Left cardiac atrium (tissue), 4 donors: ENCODE measurements around the gene FEM1B. TPM values are rescaled to one million over a fixed set of nuclear protein-coding genes. Genes with fewer than 3 reads are reported as not detected.
"Not testable (repeated sequence)": the region's sequence is repeated elsewhere in the genome, so short reads cannot be mapped to it uniquely, and the experiment has no call there.

Source experiments
- ATAC-seq, 2 donors: fragments of 200-7000 bp; cut with Tn5 transposase; one replicate each; pipeline ENCODE4 v1.9.1; 2020; ENCODE audit warnings: mild to moderate bottlenecking in 2 of 2, moderate library complexity in 2 of 2
- DNase-seq: peaks from one replicate; pipeline ENCODE4 v3.0.0-alpha.2; 2020
- intact Hi-C, 2 donors: fragments of 100-400 bp; cut with DNase I; formaldehyde crosslinking; loops; one replicate each; pipeline versions ENCODE4 v1.14.1 to v1.15.1; 2022 to 2023
- long read RNA-seq: library from polyadenylated mRNA; unstranded; transcript quantifications from one replicate; pipeline ENCODE4 v2.0.0, GENCODE V29; 2021
- total RNA-seq, 2 donors: library from RNA; stranded (reverse); fragmentation: NEBNext Ultra II Directional; extraction: Animal tissue kit (Norgen Biotek cat#: 25700); gene quantifications; one replicate each; pipeline ENCODE4 v1.2.1, GENCODE V29; 2021
- donor health status: DM: no; HTN: yes; CAD: no.
- donor health status: DM: no; HTN: yes; CAD: no; lungs with severe emphysema.
- donor health status: DM: yes; HTN: yes; CAD: no.
- donor health status: Dilated cardiomyopathy.

Gene FEM1B
- 10 to 100 TPM; 41.1 to 69.7 TPM for total RNA-seq
- long read RNA-seq, full-length matches to known transcripts, result 7 of 11 reads
- long read RNA-seq, partial matches to known transcripts, result 0 of 11 reads
- long read RNA-seq, other reads (novel, unspliced or antisense), result 4 of 11 reads

DNA sequence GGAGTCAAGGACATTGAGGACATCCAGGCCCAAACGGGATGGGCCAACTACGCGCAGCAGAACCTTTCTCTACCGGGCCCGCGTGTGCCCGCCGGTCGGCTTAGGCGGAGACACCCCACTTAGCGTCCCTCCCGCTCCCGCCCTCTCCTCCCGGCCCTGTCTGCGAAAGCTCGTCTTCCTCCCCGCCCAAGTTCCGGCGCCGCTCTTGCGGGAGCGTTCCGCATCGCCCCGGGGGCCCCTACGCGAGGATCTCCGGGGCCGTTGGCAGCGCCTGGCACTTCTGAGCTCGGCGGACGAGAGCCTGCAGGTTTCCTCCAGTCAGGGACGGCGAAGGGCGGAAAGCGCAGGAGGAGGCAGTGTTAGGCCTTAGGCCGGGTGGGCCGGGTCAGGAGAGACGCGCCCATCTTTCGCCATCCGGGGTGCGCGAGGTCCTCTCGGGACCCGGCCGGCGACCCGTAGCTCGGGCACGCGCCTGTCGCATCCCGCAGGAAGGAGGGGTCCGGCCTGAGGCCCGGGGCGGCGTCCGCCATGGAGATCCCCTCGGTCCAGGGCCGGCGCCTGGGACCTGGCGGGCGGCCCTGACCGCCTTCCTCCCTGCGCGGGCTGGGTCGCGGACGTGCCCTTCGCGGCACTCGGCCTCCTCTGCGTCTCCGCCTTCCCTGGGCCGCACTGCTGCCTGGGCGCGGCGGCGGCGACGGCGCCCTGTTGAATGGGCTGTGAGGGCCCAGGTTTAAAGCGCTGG, at the start of gene FEM1B:
TSS of gene FEM1B (plus strand) at position 143 of the 742 bp plus-strand sequence. CDS start 673 bp downstream, outside the sequence.
- DNase-seq (peak; percentile 90), ATAC-seq (peak; percentile 90 to 91)
- intact Hi-C loops, result no loop called here

DNA sequence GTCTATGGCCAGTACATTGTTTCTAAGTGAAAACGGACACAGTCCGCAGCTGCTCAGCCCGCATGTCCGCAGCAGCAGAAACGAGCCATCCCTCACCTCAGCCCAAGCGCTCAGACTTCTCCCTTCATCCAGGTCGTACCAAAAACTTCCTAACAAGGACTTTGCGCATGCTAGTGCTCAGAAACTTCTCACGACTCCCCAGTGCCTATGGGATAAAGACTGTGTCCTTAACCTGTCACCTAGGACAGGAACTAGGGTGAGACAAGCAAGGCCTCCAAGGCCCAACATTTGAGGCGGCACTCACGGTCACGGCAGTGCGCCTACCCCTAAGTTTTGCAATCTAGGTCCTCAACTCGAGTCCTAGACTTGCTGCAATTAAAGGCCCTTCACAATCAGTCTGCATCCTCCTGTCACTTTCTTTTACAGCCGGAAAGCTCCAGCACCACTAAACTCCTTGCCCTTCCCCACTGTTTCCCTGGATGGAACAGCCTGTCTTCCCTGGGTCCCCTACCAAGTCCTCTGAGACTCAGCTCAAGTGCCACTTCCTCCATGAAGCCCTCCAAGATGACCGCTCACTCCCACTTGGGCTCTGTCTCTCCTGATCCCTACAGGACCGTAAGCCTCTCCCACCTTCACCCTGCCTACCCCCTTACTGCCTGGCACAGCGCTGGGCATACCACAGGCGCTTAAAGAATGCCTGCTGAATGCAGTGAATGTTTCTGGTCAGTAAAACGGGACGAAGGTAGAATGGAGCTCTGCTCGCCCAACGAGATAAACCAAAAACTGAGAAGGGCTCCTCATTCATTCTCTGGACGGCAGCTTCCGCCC, 49.2 kb upstream of the FEM1B start:
- intact Hi-C loops, result no loop called here
- DNase-seq (peak; percentile 15), ATAC-seq (no peak)

DNA sequence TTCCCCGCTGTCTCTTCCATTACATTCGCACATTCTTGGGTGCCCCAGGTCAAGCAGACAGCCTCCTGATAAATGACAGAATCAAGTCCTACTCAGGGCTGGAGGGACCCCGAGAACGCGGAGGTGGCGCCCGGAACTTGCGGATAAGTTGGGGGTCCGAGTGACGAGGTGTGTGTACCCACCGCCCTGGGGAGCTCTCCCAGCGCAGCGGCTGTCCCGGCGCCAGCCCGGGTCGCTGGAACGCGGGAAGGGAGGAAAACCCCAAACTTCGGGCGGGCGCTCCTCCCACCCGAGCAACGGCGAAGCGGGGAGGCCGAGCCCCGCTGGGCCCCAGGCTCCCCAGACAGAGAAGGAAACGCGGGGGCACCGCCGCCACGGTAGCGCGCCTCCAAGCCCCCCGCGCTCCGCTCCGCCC, 48.6 kb upstream of the FEM1B start:
- DNase-seq (peak; percentile 36), ATAC-seq (no peak)
- intact Hi-C loops, result no loop called here

DNA sequence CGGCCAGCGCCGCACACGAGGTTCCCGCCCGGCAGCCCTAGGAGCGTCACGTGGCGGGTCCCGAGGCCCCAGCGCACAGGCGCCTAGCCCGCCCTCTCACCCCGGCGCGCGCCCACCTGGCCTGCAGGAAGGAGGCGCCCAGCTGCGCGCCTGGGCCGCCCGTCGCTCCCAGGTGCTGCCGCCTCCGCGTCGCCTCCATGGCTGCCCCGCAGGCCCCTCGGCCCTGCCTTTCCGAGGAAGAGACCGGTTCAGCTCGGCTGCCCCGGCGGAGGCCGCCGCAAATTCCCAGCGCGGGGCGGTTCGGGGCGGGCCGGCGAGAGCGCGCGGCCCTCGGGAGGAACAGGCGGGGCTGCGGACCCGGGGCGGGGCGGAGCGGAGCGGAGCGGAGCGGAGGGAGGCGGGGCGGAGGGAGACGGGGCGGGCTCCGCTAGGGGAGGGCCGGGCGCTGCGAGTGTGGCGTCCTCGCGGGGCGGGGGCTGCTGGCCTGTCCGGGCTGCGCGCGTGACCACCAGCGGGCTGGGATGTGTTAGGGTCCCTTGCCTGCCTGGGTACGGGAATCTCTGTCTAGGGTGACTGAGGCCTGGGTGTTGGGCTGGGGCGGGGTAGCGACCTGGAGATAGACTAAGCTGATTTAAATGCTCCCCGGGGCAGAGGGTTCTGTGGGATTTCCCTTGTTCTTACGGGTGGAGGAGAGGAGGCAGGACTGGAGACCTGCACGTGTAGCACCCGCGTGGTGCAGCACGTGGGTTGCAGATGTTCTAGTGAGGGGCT, 48.0 kb upstream of the FEM1B start, which contains the start of gene CLN6:
TSS of gene CLN6 (minus strand) at position 343 of the 771 bp plus-strand sequence. CDS start at position 199, 144 bp downstream.
- DNase-seq (peak; percentile 83), ATAC-seq (peak; percentile 98)
- intact Hi-C loops, result no loop called here

DNA sequence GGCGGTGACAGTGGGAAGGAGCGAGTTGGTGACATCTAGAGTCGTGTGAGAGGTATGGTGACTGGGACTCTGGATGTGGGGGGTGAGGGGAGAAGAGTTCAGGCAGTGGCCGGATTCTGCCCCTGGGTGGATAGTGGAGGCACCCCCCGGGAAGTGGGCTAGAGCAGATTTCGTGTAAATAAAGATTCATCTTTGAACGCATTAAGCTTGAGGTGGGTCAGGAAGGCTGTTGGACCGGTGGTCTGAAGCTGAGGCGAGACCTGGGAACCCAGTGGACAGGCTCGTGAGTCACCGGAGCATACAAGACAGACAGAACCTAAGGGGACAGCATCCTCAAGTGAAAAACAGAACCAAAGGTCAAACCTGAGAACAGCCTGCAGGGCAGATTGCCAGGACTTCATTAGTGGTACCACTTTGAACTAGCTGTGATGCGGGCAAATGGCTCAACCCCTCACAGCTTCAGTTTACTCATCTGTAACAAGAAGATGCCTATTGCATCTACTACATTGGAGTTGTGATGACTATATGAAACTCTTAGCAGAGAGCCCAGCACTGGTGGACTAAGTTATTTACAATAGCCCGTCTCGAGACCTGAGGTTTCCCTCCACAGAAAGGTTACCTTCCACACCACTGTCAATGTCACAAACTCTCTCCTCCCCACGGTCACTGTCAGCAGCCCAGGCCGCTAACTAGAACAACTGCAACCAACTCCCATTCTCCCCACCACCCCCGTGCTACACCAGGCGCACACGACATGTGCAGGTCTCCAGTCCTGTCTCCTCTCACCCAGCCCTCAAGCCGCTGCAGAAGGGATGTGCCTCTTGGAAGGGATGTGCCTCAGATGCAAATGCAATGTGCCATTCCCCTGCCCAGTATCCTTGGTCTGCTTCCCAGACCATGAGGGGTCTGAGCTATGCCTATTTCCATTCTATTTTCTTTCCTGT, 47.1 kb upstream of the FEM1B start:
- ATAC-seq (no peak), DNase-seq (peak; percentile 29)
- intact Hi-C loops, result no loop called here

DNA sequence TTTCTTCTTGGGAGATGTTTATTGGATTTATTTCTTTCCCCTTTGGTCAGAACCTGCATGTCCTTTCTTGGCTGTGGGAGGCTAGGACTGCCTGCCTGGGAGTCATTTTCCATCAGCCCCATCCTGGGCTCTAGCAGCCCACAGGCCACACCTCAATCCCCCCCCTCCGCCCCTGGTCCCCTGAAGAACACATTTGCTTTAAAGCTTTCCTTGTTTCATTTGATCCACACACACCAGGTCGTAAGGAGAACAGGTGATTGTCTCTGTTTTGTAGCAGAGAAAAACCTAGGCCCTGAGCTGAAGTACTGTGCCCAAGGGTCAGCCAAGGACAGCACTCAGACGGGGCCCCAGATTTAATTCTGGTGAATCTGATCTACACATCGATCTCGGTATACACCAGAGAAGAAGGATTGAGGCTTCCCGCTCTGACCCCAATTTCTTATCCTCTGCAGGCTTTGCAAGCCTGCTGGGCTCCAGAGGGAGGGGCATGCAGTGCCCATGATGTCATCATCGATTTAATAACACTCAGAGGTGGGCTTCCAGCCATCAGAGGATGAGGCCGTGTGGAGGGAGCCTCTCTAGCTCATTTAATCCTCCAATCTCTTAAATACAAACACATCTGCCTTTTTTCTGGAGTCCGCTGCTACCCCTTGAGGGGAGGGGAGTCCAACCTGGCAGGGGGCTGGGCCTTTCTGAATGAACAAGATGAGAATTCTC, 46.3 kb upstream of the FEM1B start:
- intact Hi-C loops, result no loop called here
- DNase-seq, result no peak
- ATAC-seq, result no peak

DNA sequence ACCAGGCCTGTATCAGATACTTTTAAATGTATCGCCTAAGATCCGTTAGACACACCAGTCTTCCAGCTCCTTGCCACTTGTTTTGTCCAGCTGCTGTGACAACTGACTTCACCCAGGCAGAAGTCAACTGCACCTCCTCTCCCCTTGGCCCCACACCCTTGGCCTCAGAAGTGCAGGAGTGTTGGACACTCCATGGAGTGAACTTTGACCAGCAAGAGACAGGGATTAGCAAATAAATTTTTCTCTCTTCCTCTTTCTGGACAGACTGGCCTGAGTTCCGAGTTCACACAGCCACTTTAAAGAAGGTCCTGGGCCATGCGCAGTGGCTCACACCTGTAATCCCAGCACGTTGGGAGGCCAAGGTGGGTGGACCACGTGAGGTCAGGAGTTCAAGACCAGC, 45.1 kb upstream of the FEM1B start:
- DNase-seq (peak; percentile 10), ATAC-seq (no peak)
- intact Hi-C loops, result no loop called here

DNA sequence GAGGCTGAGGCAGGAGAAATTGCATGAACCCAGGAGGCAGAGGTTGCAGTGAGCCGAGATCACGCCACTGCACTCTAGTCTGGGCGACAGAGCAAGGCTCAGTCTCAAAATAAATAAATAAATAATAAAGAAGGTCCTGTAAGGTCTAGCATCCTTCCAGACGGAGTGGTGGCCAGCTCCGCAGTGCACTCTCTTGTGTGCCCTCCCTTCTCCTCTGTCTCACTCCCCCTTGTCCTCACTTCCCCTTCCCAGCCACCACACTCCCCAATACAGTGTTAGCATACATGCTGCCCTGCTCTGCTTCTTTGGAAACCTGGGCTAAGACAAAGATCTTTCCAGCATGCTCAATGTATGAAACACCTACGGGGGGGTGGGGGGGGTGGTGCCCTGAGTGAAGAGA, 44.6 kb upstream of the FEM1B start:
- ATAC-seq (no peak), DNase-seq (no peak)
- intact Hi-C loops, result no loop called here

DNA sequence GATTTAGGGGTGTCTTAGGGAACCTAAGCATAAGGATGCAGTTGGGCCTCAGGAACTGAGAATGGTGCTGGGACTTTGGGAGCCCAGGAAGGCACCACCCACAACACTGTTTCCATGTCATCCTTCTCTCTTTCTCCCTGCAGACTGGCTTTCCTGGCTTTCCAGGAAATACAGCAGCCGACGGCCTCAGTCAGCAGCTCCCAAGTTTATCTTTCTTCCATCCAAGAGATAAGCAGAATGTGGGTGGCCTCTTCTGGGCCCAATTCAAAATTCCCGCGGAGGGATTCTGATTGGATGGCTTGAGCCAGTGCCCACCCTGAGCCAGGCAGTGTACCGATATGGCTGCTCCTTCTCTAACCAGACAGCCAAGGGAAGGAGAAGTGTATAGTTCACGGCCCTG, 43.5 kb upstream of the FEM1B start:
- ATAC-seq (no peak), DNase-seq (no peak)

DNA sequence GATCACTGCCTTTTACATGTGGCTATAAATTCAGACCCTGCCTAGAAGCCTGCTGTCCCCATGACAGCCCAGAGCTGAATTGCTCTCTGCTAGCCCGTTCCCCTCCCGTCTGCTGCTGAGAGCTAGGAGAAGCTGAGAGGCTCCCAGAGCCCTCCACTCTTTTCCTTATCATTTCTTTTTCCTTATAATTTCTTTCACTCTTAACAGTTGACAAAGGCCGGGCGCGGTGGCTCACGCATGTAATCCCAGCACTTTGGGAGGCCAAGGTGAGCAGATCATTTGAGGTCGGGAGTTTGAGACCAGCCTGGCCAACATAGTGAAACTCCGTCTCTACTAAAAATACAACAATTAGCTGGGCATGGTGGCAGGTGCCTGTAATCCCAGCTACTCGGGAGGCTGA, 43.0 kb upstream of the FEM1B start:
- intact Hi-C loops, ATAC-seq, DNase-seq: not testable (repeated sequence)

More for the DNA sequence above, 43.5 kb upstream of the FEM1B start:
- intact Hi-C loops, result no loop called here

DNA sequence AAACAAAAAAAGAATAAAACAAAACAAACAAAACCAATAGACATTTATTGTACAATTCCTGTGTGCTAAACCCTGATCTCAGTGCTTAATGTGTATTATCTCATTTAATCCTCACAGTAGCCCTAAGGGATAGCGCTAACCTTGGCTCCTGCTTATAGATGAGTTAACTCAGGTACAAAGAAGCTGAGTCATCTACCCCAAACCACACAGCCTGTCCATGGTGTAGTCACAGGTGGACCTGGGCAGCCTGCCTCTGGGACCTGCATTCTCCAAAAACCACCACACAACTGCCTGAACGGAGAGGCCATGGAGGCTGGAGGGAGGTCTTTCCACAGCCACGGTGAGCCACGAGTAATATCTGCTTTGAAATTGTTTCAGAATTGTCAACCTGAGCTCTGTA, 42.5 kb upstream of the FEM1B start:
- intact Hi-C loops, result no loop called here
- no peak for DNase-seq
- no peak for ATAC-seq

DNA sequence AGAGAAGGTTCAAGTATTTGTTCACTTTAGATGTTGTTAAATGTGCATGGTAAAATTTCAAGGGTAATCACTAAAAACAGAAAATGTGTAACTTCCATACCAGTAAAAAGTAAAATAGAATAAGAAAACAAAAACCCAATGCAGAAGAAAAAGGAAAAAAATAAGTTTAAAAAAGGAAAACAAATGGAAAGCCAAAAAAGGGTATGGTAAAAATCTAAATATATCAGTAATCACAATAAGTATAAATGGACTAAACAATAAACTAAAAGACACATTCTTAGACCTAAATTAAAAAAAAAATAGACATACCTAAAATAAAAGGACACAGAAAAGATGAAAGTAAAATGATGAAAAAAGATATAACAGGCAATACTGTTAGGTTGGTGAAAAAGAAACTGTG, 38.5 kb upstream of the FEM1B start:
- ATAC-seq (no peak), DNase-seq (no peak)
- intact Hi-C loops, result no loop called here

DNA sequence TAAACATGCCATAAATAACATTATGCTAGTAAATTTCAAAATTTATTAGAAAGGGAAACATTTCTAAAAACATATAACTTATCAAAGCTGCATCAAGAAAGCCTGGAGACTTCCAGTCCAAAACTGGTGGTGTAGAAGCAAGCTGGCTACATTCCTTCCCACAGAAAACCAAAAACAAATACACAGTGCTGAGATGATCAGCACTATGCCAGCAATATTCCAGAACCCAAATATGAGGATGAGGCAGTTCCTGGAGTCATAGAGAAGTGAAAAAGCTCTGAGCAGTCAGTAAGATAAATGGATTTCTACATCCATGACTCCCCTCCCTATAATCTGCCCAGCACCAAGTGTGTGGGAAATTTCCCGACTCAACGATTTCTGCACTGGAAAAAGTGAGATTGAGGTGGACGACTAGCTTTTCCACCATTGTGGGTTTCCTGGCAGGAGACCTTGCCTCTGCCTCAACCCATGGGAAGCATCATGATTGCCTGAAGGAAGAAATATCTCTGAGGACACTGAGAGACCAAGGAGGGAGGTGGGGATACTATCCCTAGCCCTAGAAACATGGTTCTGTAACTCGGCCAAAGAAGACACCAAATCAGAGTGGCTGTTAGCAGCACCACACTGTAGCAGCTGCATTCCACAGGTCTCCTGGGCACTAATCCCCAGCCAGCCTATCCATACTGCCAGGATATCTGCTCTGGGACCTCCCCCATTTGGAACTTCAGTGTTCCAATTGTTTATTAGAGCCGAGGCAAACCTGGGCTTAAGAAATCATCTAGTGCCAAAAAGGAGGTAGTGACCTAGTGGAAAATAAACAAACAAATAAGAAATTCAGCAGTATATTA, 36.2 kb upstream of the FEM1B start:
- DNase-seq, result no peak
- intact Hi-C loops, result no loop called here
- no peak for ATAC-seq

DNA sequence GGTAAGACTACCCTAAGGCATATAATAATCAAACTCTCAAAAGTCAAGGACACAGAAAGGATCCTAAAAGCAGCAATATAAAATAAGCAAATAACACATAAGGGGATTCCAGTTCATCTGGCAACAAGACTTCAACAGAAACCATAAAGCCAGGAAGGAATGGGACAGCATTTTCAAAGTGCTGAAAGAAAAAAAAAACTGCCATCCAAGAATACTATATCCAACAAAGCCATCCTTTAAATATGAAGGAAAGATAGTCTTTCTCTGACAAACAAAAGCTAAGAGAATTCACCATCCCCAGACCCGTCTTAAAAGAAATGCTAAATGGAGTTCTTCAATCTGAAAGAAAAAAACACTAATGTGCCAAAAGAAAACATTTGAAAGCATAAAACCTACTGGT, 33.3 kb upstream of the FEM1B start:
- no peak for DNase-seq
- intact Hi-C loops, result no loop called here
- ATAC-seq, result no peak

DNA sequence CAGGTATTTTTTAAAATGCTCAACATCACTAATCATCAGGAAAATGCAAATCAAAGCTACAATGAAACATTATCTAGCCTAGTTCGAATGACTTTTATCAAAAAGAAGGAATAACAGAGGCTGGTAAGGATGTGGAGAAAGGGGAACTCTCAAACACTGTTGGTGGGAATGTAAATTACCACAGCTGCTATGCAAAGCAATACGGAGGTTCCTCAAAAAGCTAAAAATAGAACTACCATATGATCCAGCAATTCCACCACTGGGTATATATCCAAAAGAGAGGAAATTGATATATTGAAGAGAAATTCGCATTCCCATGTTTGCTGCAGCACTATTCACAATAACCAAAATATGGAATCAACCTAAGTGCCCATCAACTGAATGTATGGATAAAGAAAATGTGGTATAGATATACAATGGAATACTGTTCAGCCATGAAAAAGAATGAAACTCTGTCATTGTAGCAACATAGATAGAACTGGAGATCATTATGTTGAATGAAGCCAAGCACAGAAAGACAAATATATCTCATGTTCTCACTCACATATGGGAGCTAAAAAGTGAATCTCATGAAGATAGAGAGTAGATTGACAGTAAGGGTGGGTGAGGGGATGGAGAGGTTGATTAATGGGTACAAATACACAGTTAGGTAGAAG, 28.4 kb upstream of the FEM1B start:
- peak in 1 of 2 donors; percentile 29 for ATAC-seq
- DNase-seq, result no peak
- intact Hi-C loops, result no loop called here

DNA sequence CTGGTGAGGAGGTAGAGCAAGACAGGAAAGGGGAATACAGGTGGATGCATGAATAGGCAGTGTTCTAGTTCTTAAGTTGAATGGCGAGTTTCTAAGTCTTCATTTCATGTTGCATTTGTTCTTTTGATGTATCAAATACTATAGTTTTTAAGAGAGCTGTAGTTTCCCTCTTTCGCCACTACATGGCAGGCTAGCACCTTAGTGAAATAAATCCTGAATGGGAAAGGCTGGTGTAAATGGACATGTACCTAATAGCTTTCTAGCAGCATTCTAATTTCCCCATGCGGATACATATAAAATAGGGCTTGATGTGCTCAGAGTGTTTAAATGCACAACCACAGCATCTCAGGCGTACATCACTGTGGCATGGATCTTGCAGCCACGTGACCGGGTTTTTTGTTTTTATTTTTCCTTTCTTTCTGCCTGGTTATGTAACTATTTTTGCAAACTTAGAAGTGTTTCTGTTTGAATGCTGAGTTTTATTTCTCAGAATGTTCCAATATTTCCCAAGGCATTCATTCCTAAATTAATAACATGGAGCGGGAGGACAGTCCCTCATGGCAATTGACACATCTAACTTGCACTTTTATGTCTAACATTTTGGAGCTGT, 24.5 kb upstream of the FEM1B start:
- peak; percentile 24 for DNase-seq
- ATAC-seq, result peak in 1 of 2 donors; percentile 19
- intact Hi-C loops, result loop anchor here (2.0 to 10.0 kb wide), 3 partner anchors 48 to 129 kb away; no protein-coding TSS in a partner anchor
